ENCODE measurements around the gene ABCC5. TPM values are rescaled to one million over a fixed set of nuclear protein-coding genes. Genes with fewer than 3 reads are reported as not detected.

Gene ABCC5
- total RNA-seq, 2 experiments from 2014 or later: 13.3 to 15.6 TPM

DNA sequence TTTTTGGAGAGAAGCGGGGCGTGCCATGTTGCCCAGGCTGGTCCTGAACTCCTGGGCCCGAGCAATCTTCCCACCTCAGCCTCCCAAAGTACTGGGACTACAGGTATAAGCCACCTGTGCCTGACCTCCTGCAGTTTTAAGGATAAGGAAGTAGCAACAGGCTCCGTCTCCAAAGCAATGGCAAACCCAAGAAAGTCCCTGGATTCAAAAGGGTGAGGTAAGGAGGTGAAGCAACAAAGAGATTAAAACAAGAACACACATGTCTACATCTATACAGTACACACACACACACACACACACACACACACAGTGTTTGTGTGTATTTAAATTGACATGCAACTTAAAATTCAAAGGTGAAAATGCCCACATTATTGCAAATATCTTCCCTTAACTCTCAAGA, 58.9 kb downstream of the ABCC5 start:
- Mint-ChIP-seq H3K27me3 (no peaks in the 10 kb centered on the region), H3K4me3 (no peak overlapping the region), H3K4me1 (ENCODE audit: low read depth) (no peaks in the 10 kb centered on the region), H3K36me3 (peaks cover 11% of the 10 kb centered on the region), H3K9me3 (no peaks in the 10 kb centered on the region), H3K27ac (no peak overlapping the region)
- ChIA-PET POLR2A (no interaction called here), CTCF (no interaction called here)
- intact Hi-C loops (cut with micrococcal nuclease): no loop called here
- no peak for DNase-seq

DNA sequence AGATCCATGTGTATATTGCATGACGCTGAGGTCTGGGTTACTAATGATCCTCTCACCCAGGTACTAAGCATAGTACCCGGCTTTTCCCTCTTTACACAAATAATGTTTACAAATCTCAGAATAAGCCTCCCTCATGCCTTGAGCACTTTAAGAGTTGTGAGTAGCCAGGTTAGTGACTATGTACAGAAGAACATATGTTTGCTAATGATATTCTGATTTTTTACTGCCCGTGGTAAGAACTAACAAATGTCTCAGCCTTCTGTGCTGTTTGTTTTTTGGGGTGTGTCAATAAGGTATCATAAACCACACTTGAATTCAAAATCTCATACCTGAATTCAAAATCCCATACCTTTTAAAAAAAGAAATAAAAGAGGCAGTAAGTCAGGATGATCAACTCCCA, 59.5 kb downstream of the ABCC5 start:
- POLR2A ChIA-PET: no interaction called here

DNA sequence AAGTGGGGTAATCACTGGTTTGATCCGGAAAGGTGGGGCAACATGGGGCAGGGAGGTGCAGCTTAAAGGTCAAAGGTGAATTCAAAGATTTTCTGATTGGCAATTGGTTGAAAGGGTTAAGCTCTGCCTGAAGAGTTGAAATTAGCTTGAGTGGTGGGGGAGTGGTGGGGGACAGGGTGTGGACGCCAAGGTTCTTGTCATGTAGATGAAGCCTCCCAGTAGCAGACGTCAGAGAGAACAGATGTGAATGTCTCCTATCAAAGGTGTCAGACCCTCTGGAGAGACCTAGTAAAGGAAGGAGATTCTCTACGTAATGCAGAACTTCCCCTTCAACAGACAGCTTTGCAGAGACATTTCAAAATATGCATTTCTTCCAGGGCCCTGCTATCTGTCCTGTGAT, 62.8 kb downstream of the ABCC5 start:
- H3K9me3 Mint-ChIP-seq: no peaks in the 10 kb centered on the region
- no peak for DNase-seq
- H3K36me3 Mint-ChIP-seq: peaks cover 21% of the 10 kb centered on the region
- no peak overlapping the region for H3K4me3 Mint-ChIP-seq
- H3K27ac Mint-ChIP-seq: no peak overlapping the region
- H3K4me1 Mint-ChIP-seq (ENCODE audit: low read depth): no peaks in the 10 kb centered on the region
- no peaks in the 10 kb centered on the region for H3K27me3 Mint-ChIP-seq
- intact Hi-C loops (cut with micrococcal nuclease): no loop called here
- ChIA-PET POLR2A (no interaction called here), CTCF (interaction anchor here (0.9 kb wide), 1 partner anchor 295 kb away, joined by 3 read pairs; no protein-coding TSS in a partner anchor)

More for the DNA sequence above, 59.5 kb downstream of the ABCC5 start:
- Mint-ChIP-seq H3K9me3 (no peaks in the 10 kb centered on the region), H3K27me3 (no peaks in the 10 kb centered on the region), H3K36me3 (peaks cover 11% of the 10 kb centered on the region), H3K4me1 (ENCODE audit: low read depth) (no peaks in the 10 kb centered on the region), H3K27ac (no peak overlapping the region), H3K4me3 (no peak overlapping the region)
- DNase-seq: no peak
- intact Hi-C loops (cut with micrococcal nuclease): no loop called here
- CTCF ChIA-PET: no interaction called here

DNA sequence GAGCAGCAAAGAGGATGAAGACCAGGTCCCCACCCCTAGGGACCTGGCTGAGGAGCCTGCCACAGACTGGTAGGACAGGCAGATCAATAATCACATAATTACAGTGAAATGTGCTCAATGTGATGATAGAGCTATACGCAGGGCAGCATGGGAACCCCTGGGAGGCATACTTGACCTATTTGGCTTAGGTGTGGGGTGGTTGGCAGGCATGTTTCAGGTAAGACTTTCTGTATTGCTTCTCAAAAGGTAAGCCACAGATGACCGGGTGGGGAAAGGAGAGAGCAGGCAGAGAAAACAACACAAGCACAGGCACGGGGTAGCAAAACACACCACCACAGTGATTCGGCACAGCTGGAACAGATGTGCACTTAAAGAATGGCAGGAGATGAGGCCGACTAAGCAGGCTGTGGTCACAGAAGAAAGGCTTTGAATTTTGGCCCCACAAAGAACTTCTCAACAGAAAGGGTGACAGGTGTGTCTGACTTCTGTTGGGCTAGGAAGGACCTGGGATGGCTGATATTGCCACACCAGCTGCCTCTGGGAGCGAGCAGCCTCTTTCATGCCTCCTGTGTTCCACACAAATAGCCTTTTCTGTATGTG, 64.1 kb downstream of the ABCC5 start:
- Mint-ChIP-seq H3K36me3 (peaks cover 26% of the 10 kb centered on the region), H3K4me3 (no peak overlapping the region), H3K27ac (no peak overlapping the region), H3K4me1 (ENCODE audit: low read depth) (no peaks in the 10 kb centered on the region), H3K9me3 (no peaks in the 10 kb centered on the region), H3K27me3 (no peaks in the 10 kb centered on the region)
- no peak for DNase-seq
- ChIA-PET CTCF (no interaction called here), POLR2A (no interaction called here)
- intact Hi-C loops (cut with micrococcal nuclease): no loop called here

DNA sequence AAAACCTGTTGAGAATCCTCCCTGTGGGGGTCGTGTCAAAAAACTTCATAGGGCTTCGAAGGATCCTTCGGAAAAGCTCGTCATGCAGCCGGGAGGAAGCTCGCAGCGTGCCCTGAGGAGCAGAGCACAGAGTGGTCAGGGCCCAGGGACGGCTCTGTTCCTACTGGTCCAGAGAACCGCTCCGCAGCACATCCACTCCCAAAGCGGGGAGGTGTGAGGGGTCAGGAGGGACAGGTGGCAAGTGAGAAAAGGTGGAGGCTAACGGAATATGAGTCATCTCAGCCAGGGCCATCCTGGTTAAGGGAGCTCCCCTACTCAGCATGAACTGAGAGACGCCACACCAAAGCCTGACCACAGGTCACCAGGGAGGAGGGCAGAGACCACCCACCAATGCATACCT, 66.2 kb downstream of the ABCC5 start:
- Mint-ChIP-seq H3K27ac (no peak overlapping the region), H3K9me3 (no peaks in the 10 kb centered on the region), H3K4me1 (ENCODE audit: low read depth) (no peaks in the 10 kb centered on the region), H3K27me3 (no peaks in the 10 kb centered on the region), H3K4me3 (no peak overlapping the region), H3K36me3 (peaks cover 31% of the 10 kb centered on the region)
- ChIA-PET POLR2A (no interaction called here), CTCF (no interaction called here)
- DNase-seq: no peak
- intact Hi-C loops (cut with micrococcal nuclease): no loop called here

DNA sequence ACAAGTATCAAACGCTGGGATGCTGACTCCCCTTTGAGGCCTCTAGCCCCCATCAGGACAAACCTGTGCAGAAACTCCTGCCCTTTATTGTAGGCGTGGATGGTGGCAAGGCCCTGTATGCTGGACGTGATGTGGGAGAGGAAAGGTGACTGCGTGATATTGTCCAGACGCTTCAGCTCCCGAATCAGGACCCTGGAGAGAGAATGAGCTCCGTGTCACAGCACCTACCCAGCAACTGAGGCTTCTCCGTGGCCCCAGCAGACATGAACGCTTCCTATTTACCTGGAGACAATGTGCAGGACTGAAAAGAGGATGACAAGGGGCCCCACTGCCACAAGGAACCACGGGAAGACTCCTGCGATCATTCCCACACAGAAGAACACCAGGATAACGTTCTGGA, 68.0 kb downstream of the ABCC5 start:
- H3K27me3 Mint-ChIP-seq: no peaks in the 10 kb centered on the region
- CTCF ChIA-PET: no interaction called here
- H3K9me3 Mint-ChIP-seq: no peaks in the 10 kb centered on the region
- peaks cover 35% of the 10 kb centered on the region for H3K36me3 Mint-ChIP-seq
- POLR2A ChIA-PET: no interaction called here
- no peak overlapping the region for H3K4me3 Mint-ChIP-seq
- intact Hi-C loops (cut with micrococcal nuclease): no loop called here
- DNase-seq: no peak
- no peak overlapping the region for H3K27ac Mint-ChIP-seq
- no peaks in the 10 kb centered on the region for H3K4me1 Mint-ChIP-seq (ENCODE audit: low read depth)

DNA sequence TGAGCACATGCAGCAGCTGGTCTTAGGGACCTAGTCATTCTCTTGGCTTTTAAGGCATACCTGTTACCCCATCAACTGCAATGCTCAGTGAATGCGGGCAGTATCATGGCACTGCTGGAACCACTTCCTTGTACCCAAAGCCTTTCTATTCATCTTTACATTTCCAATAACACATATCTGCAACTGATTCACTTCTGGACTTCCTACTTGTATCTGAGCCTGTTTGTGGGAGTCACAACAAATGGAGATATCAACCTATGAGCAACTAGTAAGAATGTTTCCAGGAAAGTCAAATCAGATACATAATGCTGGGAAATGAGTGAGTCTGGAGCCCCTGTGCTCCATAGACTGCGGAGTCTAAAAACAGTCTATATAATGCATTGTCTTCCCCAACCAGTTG, 71.6 kb downstream of the ABCC5 start:
- H3K9me3 Mint-ChIP-seq: no peaks in the 10 kb centered on the region
- H3K27me3 Mint-ChIP-seq: no peaks in the 10 kb centered on the region
- no peak overlapping the region for H3K4me3 Mint-ChIP-seq
- peaks cover 30% of the 10 kb centered on the region for H3K36me3 Mint-ChIP-seq
- POLR2A ChIA-PET: no interaction called here
- intact Hi-C loops (cut with micrococcal nuclease): no loop called here
- DNase-seq: no peak
- no peaks in the 10 kb centered on the region for H3K4me1 Mint-ChIP-seq (ENCODE audit: low read depth)
- no peak overlapping the region for H3K27ac Mint-ChIP-seq
- CTCF ChIA-PET: no interaction called here

DNA sequence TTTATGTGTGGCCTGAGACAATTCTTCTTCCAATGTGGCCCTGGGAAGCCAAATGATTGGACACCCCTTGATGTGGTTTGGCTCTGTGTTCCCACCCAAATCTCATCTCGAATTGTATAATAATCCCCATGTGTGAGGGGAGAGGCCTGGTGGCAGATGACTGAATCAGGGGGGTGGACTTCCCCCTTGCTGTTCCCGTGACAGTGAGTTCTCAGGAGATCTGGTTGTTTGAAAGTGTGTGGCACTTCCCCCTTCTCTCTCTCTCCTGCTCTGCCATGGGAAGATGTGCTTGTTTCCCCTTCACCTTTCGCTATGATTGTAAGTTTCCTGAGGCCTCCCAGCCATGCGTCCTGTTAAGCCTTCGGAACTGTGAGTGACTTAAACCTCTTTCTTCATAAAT, 72.9 kb downstream of the ABCC5 start:
- Mint-ChIP-seq H3K9me3 (no peaks in the 10 kb centered on the region), H3K27ac (no peak overlapping the region)

DNA sequence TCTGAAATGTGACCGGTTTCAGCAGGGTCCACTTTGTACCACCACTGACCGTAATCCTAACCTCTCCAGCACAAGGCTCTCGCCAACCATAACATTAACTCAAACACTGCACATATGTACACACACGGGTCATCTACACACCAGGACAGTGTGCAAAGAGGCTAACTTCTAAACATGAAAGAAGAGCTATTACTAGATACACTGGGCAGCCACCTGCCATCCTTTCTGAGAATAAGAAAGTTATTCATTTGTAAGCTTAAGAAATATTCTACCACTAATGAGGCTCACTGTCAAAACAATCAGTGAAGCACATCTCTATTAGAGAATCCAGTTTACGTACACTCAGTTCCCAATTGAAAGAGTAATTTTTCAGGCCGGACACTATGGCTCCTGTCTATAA, 73.9 kb downstream of the ABCC5 start:
- ChIA-PET CTCF (no interaction called here), POLR2A (no interaction called here)
- no peak for DNase-seq
- Mint-ChIP-seq H3K4me3 (no peak overlapping the region), H3K4me1 (ENCODE audit: low read depth) (no peaks in the 10 kb centered on the region), H3K36me3 (peaks cover 23% of the 10 kb centered on the region), H3K27ac (no peak overlapping the region), H3K27me3 (no peaks in the 10 kb centered on the region), H3K9me3 (no peaks in the 10 kb centered on the region)
- intact Hi-C loops (cut with micrococcal nuclease): no loop called here

More for the DNA sequence above, 72.9 kb downstream of the ABCC5 start:
- Mint-ChIP-seq H3K4me3 (no peak overlapping the region), H3K36me3 (peaks cover 29% of the 10 kb centered on the region), H3K27me3 (no peaks in the 10 kb centered on the region), H3K4me1 (ENCODE audit: low read depth) (no peaks in the 10 kb centered on the region)
- no peak for DNase-seq
- intact Hi-C loops (cut with micrococcal nuclease): no loop called here
- POLR2A ChIA-PET: no interaction called here
- CTCF ChIA-PET: no interaction called here

DNA sequence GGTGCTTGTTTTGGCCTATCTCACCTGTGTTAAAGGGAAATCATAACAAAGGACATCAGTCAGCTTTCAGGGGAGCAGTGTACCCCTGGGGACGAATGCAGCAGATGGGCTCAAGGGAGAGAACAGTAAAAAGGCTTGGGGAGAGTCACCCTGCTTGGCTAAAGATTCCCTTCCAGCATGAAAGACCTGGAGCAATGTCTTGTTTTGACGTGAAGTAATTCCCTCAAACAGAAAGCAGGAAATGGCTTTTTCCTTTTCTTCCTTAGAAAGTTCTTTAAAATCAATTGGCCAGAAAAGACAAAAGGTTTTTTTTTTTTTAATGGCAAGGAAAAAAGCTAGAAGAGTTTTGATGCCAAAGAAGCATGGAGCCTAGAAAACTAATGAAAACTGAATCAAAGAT, 76.5 kb downstream of the ABCC5 start:
- H3K4me3 Mint-ChIP-seq: no peak overlapping the region
- intact Hi-C loops (cut with micrococcal nuclease): no loop called here
- peaks cover 22% of the 10 kb centered on the region for H3K36me3 Mint-ChIP-seq
- POLR2A ChIA-PET: no interaction called here
- H3K4me1 Mint-ChIP-seq (ENCODE audit: low read depth): no peaks in the 10 kb centered on the region
- H3K27ac Mint-ChIP-seq: no peak overlapping the region
- no peak for DNase-seq
- CTCF ChIA-PET: no interaction called here
- H3K27me3 Mint-ChIP-seq: no peaks in the 10 kb centered on the region
- no peaks in the 10 kb centered on the region for H3K9me3 Mint-ChIP-seq

DNA sequence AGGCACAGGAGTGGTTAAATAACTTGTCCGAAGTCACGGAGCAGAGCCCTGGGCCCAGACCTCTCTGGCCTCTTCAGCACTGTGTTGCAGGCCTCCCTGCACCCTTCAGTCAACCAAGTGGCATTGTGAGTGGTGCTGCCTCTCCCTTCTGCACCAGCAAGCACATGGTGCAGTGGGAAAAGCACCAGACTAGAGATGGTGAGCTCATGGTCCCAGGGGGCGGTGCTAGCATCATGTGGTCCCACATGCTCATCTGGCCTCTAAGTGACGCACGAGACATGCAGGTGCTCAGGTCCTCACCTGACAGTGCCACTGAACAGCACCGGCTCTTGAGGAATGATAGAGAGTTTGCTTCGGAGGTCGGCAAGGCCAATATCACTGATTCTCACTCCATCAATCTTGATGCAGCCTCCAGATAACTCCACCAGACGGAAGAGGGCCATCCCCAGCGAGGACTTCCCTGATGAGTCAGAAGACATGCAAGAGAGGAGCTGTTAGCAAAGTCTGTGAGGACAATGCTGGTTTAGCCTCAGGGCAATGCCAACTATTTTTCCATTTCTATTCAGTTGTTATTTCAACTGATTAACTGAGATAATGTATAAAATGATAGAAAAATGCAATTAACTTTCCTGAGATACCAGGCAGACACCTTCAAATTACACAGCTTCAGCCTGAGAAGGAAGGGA, 79.9 kb downstream of the ABCC5 start:
- DNase-seq: no peak
- POLR2A ChIA-PET: no interaction called here
- H3K27ac Mint-ChIP-seq: no peak overlapping the region
- H3K4me1 Mint-ChIP-seq (ENCODE audit: low read depth): no peaks in the 10 kb centered on the region
- H3K4me3 Mint-ChIP-seq: no peak overlapping the region
- H3K9me3 Mint-ChIP-seq: no peaks in the 10 kb centered on the region
- peaks cover 15% of the 10 kb centered on the region for H3K36me3 Mint-ChIP-seq
- intact Hi-C loops (cut with micrococcal nuclease): no loop called here
- CTCF ChIA-PET: no interaction called here
- H3K27me3 Mint-ChIP-seq: no peaks in the 10 kb centered on the region

DNA sequence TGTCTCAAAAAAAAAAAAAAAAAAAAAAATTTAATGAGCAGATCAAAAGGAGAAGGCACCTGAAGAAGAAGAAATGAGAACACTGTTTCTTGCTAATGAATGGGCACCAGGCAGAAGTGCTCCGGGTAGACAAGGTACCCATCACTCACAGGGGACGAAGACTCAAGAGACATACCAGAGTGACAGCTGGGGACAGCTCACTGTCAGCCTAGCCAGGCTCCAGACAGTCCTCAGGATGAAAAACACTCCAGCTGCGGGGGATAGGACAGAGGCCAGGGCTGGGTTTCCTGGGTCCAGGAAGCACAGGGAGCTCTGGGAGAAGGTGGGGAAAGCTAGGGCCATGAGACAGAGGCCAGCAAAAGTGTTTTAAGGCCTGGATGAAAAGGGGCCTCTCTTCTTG, 84.5 kb downstream of the ABCC5 start:
- H3K4me1 Mint-ChIP-seq (ENCODE audit: low read depth): no peaks in the 10 kb centered on the region
- intact Hi-C loops (cut with micrococcal nuclease): no loop called here
- H3K27ac Mint-ChIP-seq: no peak overlapping the region
- no peak for DNase-seq
- POLR2A ChIA-PET: no interaction called here
- no peaks in the 10 kb centered on the region for H3K9me3 Mint-ChIP-seq
- CTCF ChIA-PET: no interaction called here
- H3K27me3 Mint-ChIP-seq: no peaks in the 10 kb centered on the region
- H3K4me3 Mint-ChIP-seq: no peak overlapping the region
- H3K36me3 Mint-ChIP-seq: peaks cover 17% of the 10 kb centered on the region

DNA sequence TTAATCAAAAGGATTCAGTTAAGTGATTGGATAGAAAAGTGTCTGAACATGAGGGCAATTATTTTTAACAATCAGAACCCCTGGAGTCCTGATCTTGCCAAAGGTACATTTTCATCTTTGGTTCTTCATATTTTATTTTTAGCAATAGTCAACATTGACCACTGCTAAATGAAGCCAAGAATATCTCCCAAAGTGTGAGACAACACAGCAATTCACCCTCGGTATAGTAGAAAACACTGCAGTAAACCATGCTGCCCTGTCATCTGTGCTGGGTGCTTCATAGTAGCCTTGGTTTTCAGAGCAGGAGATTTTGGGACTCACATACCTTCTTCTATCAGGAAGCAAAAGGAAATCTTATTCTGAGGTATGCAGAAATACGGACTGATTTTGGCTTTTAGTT, 85.8 kb downstream of the ABCC5 start:
- Mint-ChIP-seq H3K9me3 (no peaks in the 10 kb centered on the region), H3K27me3 (no peaks in the 10 kb centered on the region), H3K4me3 (no peak overlapping the region), H3K4me1 (ENCODE audit: low read depth) (no peaks in the 10 kb centered on the region), H3K27ac (no peak overlapping the region), H3K36me3 (peaks cover 12% of the 10 kb centered on the region)
- DNase-seq: no peak
- CTCF ChIA-PET: interaction anchor here (1.1 kb wide), 1 partner anchor 16 kb away, joined by 3 read pairs; no protein-coding TSS in a partner anchor
- POLR2A ChIA-PET: no interaction called here
- intact Hi-C loops (cut with micrococcal nuclease): no loop called here
